Ishikawa (cell line): ENCODE data around the gene MYH14.

ENCODE experiments used
- CEBPB ChIP-seq: IDR thresholded peaks from 2 replicates; pipeline ENCODE4 v1.6.1; 2012
- CREB1 ChIP-seq: IDR thresholded peaks from 2 replicates; pipeline ENCODE4 v1.6.1; 2012; ENCODE audit warnings: low read depth
- EGR1 ChIP-seq: IDR thresholded peaks from 2 replicates; pipeline ENCODE4 v1.6.1; 2012
- EP300 ChIP-seq: IDR thresholded peaks from 2 replicates; pipeline ENCODE4 v1.6.1; 2012; ENCODE audit warnings: borderline replicate concordance
- FOXM1 ChIP-seq: IDR thresholded peaks from 2 replicates; pipeline ENCODE4 v1.6.1; 2012; ENCODE audit warnings: low read depth, borderline replicate concordance
- NFIC ChIP-seq: IDR thresholded peaks from 2 replicates; pipeline ENCODE4 v1.6.1; 2012
- RAD21 ChIP-seq: IDR thresholded peaks from 2 replicates; pipeline ENCODE4 v1.6.1; 2012; ENCODE audit warnings: low read depth
- TAF1 ChIP-seq: IDR thresholded peaks from 2 replicates; pipeline ENCODE4 v1.6.1; 2012; ENCODE audit warnings: low read depth, mild to moderate bottlenecking
- TCF12 ChIP-seq: IDR thresholded peaks from 2 replicates; pipeline ENCODE4 v1.6.1; 2012; ENCODE audit warnings: low read depth
- TEAD4 ChIP-seq: IDR thresholded peaks from 2 replicates; pipeline ENCODE4 v1.6.1; 2012
- YY1 ChIP-seq: IDR thresholded peaks from 2 replicates; pipeline ENCODE4 v1.6.1; 2012; ENCODE audit warnings: low read depth
- ZBTB7A ChIP-seq: IDR thresholded peaks from 2 replicates; pipeline ENCODE4 v1.6.1; 2012; ENCODE audit warnings: low read depth
- TF ChIP-seq, protein P1 (sequence below): IDR thresholded peaks from 2 replicates; pipeline ENCODE4 v1.6.1; 2012
- TF ChIP-seq, protein P2 (sequence below): IDR thresholded peaks from 2 replicates; pipeline ENCODE4 v1.6.1; 2012
- TF ChIP-seq, protein P3 (sequence below): IDR thresholded peaks from 2 replicates; pipeline ENCODE4 v1.6.1; 2012; ENCODE audit warnings: low read depth, mild to moderate bottlenecking

MYH14 gene

DNA sequence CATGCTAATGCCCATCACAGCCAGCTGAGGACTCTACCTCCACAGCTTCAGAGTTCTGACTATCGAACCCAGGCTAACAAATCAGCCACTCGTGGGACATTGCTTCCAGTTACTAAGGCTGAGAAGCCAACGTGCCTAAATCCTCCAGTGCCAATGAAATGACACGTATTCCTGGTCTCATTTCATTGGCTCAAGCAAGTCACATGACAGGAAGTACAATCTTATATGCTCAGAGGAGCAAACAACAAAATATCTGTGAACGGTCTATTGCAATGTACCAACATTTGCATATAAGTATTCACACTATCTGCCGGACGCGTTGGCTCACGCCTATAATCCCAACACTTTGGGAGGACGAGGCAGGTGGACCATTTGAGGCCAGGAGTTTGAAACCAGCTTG is 27.5 kb upstream of the MYH14 start:
- TF ChIP-seq, protein P1, sequence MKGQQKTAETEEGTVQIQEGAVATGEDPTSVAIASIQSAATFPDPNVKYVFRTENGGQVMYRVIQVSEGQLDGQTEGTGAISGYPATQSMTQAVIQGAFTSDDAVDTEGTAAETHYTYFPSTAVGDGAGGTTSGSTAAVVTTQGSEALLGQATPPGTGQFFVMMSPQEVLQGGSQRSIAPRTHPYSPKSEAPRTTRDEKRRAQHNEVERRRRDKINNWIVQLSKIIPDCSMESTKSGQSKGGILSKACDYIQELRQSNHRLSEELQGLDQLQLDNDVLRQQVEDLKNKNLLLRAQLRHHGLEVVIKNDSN: peak; percentile 85
- TF ChIP-seq NFIC: no peak

GRCh38 chr19:50176775-50177174 is 26.6 kb upstream of the MYH14 start:
- TF ChIP-seq, protein P2, sequence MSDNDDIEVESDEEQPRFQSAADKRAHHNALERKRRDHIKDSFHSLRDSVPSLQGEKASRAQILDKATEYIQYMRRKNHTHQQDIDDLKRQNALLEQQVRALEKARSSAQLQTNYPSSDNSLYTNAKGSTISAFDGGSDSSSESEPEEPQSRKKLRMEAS: no peak
- TF ChIP-seq FOXM1 (no peak), YY1 (no peak), EGR1 (no peak), EP300 (no peak), CEBPB (no peak), CREB1 (no peak), NFIC (no peak), TCF12 (no peak), TEAD4 (no peak), ZBTB7A (no peak), TAF1 (no peak), RAD21 (no peak)
- TF ChIP-seq, protein P1: no peak
- TF ChIP-seq, protein P3, sequence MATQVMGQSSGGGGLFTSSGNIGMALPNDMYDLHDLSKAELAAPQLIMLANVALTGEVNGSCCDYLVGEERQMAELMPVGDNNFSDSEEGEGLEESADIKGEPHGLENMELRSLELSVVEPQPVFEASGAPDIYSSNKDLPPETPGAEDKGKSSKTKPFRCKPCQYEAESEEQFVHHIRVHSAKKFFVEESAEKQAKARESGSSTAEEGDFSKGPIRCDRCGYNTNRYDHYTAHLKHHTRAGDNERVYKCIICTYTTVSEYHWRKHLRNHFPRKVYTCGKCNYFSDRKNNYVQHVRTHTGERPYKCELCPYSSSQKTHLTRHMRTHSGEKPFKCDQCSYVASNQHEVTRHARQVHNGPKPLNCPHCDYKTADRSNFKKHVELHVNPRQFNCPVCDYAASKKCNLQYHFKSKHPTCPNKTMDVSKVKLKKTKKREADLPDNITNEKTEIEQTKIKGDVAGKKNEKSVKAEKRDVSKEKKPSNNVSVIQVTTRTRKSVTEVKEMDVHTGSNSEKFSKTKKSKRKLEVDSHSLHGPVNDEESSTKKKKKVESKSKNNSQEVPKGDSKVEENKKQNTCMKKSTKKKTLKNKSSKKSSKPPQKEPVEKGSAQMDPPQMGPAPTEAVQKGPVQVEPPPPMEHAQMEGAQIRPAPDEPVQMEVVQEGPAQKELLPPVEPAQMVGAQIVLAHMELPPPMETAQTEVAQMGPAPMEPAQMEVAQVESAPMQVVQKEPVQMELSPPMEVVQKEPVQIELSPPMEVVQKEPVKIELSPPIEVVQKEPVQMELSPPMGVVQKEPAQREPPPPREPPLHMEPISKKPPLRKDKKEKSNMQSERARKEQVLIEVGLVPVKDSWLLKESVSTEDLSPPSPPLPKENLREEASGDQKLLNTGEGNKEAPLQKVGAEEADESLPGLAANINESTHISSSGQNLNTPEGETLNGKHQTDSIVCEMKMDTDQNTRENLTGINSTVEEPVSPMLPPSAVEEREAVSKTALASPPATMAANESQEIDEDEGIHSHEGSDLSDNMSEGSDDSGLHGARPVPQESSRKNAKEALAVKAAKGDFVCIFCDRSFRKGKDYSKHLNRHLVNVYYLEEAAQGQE: no peak

- no peak for TF ChIP-seq RAD21
- peak; percentile 49; the same call in 1 of the 2 replicates for TF ChIP-seq YY1
- no peak for TF ChIP-seq FOXM1
- TF ChIP-seq, protein P1: no peak
These were observed 25.1 kb upstream of the MYH14 start for GRCh38 chr19:50178320-50178719.

DNA sequence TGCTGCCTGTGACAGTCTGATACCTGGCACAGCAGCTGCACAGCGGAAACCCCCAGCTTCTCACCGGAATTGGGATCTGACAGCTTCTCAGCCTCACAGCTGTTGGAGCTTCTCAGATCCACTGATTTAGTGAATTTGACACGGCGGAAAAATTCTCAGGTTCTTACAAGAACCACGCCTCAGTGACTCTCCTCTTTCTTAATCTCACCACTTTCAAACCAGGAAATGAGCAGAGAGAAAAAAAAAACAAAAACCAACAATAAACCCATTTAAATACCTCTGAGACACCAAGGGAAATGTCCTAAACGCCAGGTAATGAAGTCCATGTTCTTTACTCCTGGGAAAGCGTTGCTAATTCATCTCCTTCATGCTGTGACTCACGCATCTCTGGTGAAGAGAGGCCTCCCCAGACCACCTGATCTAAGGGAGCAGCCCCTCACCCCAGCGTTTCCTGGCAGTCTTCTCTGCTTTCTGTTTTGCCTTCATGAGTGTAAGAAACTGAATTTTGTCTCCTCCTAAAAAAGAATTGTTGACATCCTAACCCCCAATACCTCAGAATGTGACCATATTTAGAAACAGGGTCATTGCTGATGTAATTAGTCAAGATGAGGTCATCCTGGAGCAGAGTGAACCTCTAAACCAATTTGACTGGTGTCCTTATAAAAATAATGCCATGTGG is 24.4 kb upstream of the MYH14 start:
- no peak for TF ChIP-seq TAF1
- no peak for TF ChIP-seq TEAD4
- no peak for TF ChIP-seq NFIC
- no peak for TF ChIP-seq RAD21
- TF ChIP-seq CEBPB: 0 out of 2 replicates have a peak, but pooled peaks have one; percentile 16
- peak; percentile 42; the same call in 1 of the 2 replicates for TF ChIP-seq FOXM1
- peak; percentile 29; the same call in 1 of the 2 replicates for TF ChIP-seq EP300
- no peak for TF ChIP-seq YY1
- TF ChIP-seq CREB1: peak; percentile 46; the same call in 1 of the 2 replicates
- TF ChIP-seq, protein P2: no peak
- peak; percentile 68; the same call in 1 of the 2 replicates for TF ChIP-seq ZBTB7A

- TF ChIP-seq RAD21 (no peak), TCF12 (no peak), EGR1 (no peak), ZBTB7A (no peak), CEBPB (peak; percentile 73)
These were observed 22.3 kb upstream of the MYH14 start for GRCh38 chr19:50181121-50181520.

DNA sequence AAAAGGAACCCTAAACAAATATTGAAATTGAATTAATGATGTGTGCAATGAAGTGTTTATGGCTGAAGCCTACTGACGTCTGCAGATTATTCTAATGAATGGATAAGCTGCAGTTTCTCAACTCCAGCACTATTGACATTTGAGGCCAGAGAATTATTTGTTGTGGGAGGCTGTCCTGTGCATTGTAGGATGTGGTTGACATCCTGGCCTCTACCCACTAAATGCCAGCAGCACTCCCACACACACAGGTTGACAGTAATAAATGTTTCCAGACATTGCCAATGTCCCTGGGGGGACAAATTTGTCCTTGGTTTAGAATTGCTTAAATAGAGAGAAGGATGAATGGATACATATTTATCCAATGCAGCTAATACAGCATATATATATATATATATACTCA is 19.2 kb upstream of the MYH14 start:
- TF ChIP-seq TCF12 (no peak), CEBPB (no peak), TAF1 (no peak), RAD21 (no peak), TEAD4 (no peak), FOXM1 (no peak)
- TF ChIP-seq, protein P2: no peak

GRCh38 chr19:50187937-50188336 is 15.5 kb upstream of the MYH14 start:
- TF ChIP-seq TCF12 (no peak), YY1 (no peak), FOXM1 (no peak), RAD21 (no peak), CREB1 (no peak), CEBPB (no peak), ZBTB7A (no peak), NFIC (no peak), TAF1 (no peak), EP300 (no peak)
- TF ChIP-seq, protein P3: no peak
- TF ChIP-seq, protein P2: no peak
